H1 (cell line): ENCODE data around the gene MYH3. TPM values are rescaled to one million over a fixed set of nuclear protein-coding genes. Genes with fewer than 3 reads are reported as not detected.

Experiments
- CTCF ChIA-PET: fragments of 300-600 bp; sonication (Branson Sonifier 250); formaldehyde crosslinking; loops from one replicate; lab custom pipeline; 2021; ENCODE audit not compliant: partially characterized antibody; lab: Charles Lee
- POLR2A ChIA-PET: fragments of 300-600 bp; sonication (Branson Sonifier 250); formaldehyde crosslinking; loops from one replicate; lab custom pipeline; 2021; ENCODE audit warnings: inconsistent platforms; ENCODE audit not compliant: partially characterized antibody; lab: Charles Lee
- DNase-seq, 2 experiments: peaks; one replicate each; pipeline versions ENCODE4 v3.0.0 to v3.0.0-alpha.2; 2010 to 2022; ENCODE audit warnings: low spot score in 2 of 2, low read depth in 1 of 2, mixed read lengths in 1 of 2
- FAIRE-seq: peaks from 2 replicates; lab custom pipeline; 2011; peaks lifted over from hg19 to GRCh38; lab: Jason Lieb, UNC
- H2AFZ ChIP-seq: 2 replicates; pipeline ENCODE4 v1.8.1; 2012; ENCODE audit warnings: low read length, inconsistent platforms
- H2AK5ac ChIP-seq: 2 replicates; pipeline ENCODE4 v1.6.1; 2013; ENCODE audit warnings: low read depth, low read length
- H2BK120ac ChIP-seq: replicated peaks from 2 replicates; pipeline ENCODE3; 2013; ENCODE audit warnings: low read depth, low read length, inconsistent platforms
- H2BK12ac ChIP-seq: 2 replicates; pipeline ENCODE4 v1.6.1; 2013; ENCODE audit warnings: low read depth, low read length
- H2BK15ac ChIP-seq: 2 replicates; pipeline ENCODE4 v1.6.1; 2013; ENCODE audit warnings: low read length
- H2BK20ac ChIP-seq: 2 replicates; pipeline ENCODE4 v1.6.1; 2013; ENCODE audit warnings: low read length
- H2BK5ac ChIP-seq: 2 replicates; pipeline ENCODE4 v1.6.1; 2013; ENCODE audit warnings: low read depth, low read length
- H3K14ac ChIP-seq: 2 replicates; pipeline ENCODE4 v1.6.1; 2013; ENCODE audit warnings: inconsistent platforms; ENCODE audit not compliant: insufficient read length
- H3K18ac ChIP-seq: 2 replicates; pipeline ENCODE4 v1.6.1; 2013; ENCODE audit warnings: low read length; ENCODE audit errors: extremely low read depth
- H3K23ac ChIP-seq: 2 replicates; pipeline ENCODE4 v1.6.1; 2013; ENCODE audit warnings: inconsistent platforms; ENCODE audit not compliant: insufficient read length
- H3K23me2 ChIP-seq: 2 replicates; pipeline ENCODE4 v1.6.1; 2013; ENCODE audit warnings: low read depth, low read length
- H3K27ac ChIP-seq: 2 replicates; pipeline ENCODE4 v1.6.1; 2011; ENCODE audit warnings: low read depth, low read length, inconsistent platforms
- H3K27me3 ChIP-seq, 4 experiments: replicated peaks in 1 of 4; 1 replicate in 1 of 4; 2 replicates in 3 of 4; pipeline versions ENCODE4 v1.6.1 to v1.8.1; 2011 to 2013; ENCODE audit warnings: low read length in 3 of 4, mild to moderate bottlenecking in 3 of 4, inconsistent platforms in 2 of 4, mixed read lengths in 2 of 4, moderate library complexity in 1 of 4; ENCODE audit not compliant: control insufficient read depth in 3 of 4, insufficient read depth in 3 of 4; ENCODE audit errors: extremely low read depth in 1 of 4
- H3K36me3 ChIP-seq, 4 experiments: 2 replicates each; pipeline versions ENCODE4 v1.6.1 to v1.8.1; 2011 to 2013; ENCODE audit warnings: mild to moderate bottlenecking in 4 of 4, low read length in 3 of 4, moderate library complexity in 2 of 4, control low read depth in 1 of 4, inconsistent platforms in 1 of 4; ENCODE audit not compliant: insufficient read depth in 4 of 4, control insufficient read depth in 2 of 4
- H3K4ac ChIP-seq: replicated peaks from 2 replicates; pipeline ENCODE3; 2013; ENCODE audit warnings: low read length, low read depth, mixed read lengths, inconsistent platforms; ENCODE audit not compliant: insufficient read length
- H3K4me1 ChIP-seq, 4 experiments: replicated peaks in 1 of 4; 1 replicate in 1 of 4; 2 replicates in 3 of 4; pipeline versions ENCODE4 v1.6.1 to v1.8.1; 2011 to 2013; ENCODE audit warnings: low read length in 3 of 4, inconsistent platforms in 2 of 4, mixed read lengths in 1 of 4; ENCODE audit not compliant: insufficient read depth in 4 of 4, control insufficient read depth in 3 of 4
- H3K4me2 ChIP-seq, 2 experiments: 2 replicates each; pipeline versions ENCODE4 v1.6.1 to v1.8.1; 2011 to 2013; ENCODE audit warnings: low read depth in 2 of 2, low read length in 2 of 2, control low read depth in 1 of 2, inconsistent platforms in 1 of 2, mild to moderate bottlenecking in 1 of 2; ENCODE audit not compliant: insufficient read depth in 1 of 2
- H3K4me3 ChIP-seq, 4 experiments: fragments of 200-600, 300-600 bp in 1 of 4; sonication (generic), shearing (Covaris generic), sonication (Bioruptor Twin) in 1 of 4; 2 replicates each; pipeline versions ENCODE4 v1.5.1 to v1.8.1; 2011 to 2016; ENCODE audit warnings: low read length in 4 of 4, low read depth in 3 of 4, control low read depth in 2 of 4, inconsistent platforms in 2 of 4, mild to moderate bottlenecking in 2 of 4, mixed read lengths in 1 of 4, moderate library complexity in 1 of 4; ENCODE audit not compliant: insufficient read depth in 2 of 4; ENCODE audit errors: extremely low read depth in 1 of 4
- H3K56ac ChIP-seq: replicated peaks from 2 replicates; pipeline ENCODE3; 2013; ENCODE audit warnings: low read depth, mild to moderate bottlenecking, mixed read lengths, low read length, inconsistent platforms; ENCODE audit not compliant: insufficient read length
- H3K79me1 ChIP-seq: 2 replicates; pipeline ENCODE4 v1.6.1; 2013; ENCODE audit warnings: low read depth, low read length, control low read depth
- H3K79me2 ChIP-seq, 2 experiments: 2 replicates each; pipeline versions ENCODE4 v1.6.1 to v1.8.1; 2012 to 2013; ENCODE audit warnings: low read length in 2 of 2, mild to moderate bottlenecking in 2 of 2, inconsistent platforms in 1 of 2; ENCODE audit not compliant: insufficient read depth in 2 of 2, control insufficient read depth in 1 of 2
- H3K9ac ChIP-seq, 4 experiments: replicated peaks in 1 of 4; 1 replicate in 1 of 4; 2 replicates in 3 of 4; pipeline versions ENCODE4 v1.6.1 to v1.8.1; 2011 to 2013; ENCODE audit warnings: low read depth in 3 of 4, low read length in 3 of 4, control low read depth in 2 of 4, mild to moderate bottlenecking in 2 of 4, moderate library complexity in 2 of 4, inconsistent platforms in 1 of 4; ENCODE audit errors: extremely low read depth in 1 of 4
- H3K9me3 ChIP-seq, 2 experiments: 2 replicates each; pipeline versions ENCODE4 v1.6.1 to v1.8.1; 2012 to 2013; ENCODE audit warnings: mild to moderate bottlenecking in 2 of 2, moderate library complexity in 2 of 2, control low read depth in 1 of 2, inconsistent platforms in 1 of 2, low read depth in 1 of 2, low read length in 1 of 2, mixed read lengths in 1 of 2; ENCODE audit not compliant: insufficient read depth in 2 of 2
- H4K20me1 ChIP-seq, 2 experiments: replicated peaks in 1 of 2; 2 replicates each; pipeline versions ENCODE3 to v1.8.1; 2011 to 2013; ENCODE audit warnings: inconsistent platforms in 2 of 2, low read length in 2 of 2, mild to moderate bottlenecking in 1 of 2; ENCODE audit not compliant: insufficient read depth in 2 of 2, control insufficient read depth in 1 of 2
- H4K5ac ChIP-seq: 2 replicates; pipeline ENCODE4 v1.6.1; 2013; ENCODE audit warnings: low read length, low read depth, mixed read lengths, inconsistent platforms; ENCODE audit not compliant: insufficient read length
- H4K8ac ChIP-seq: 2 replicates; pipeline ENCODE4 v1.8.0; 2013; ENCODE audit warnings: mild to moderate bottlenecking, moderate library complexity, low read length, inconsistent platforms; ENCODE audit not compliant: insufficient read depth; ENCODE audit errors: extremely low read depth
- H4K91ac ChIP-seq: replicated peaks from 2 replicates; pipeline ENCODE3; 2013; ENCODE audit warnings: low read length, mixed read lengths, inconsistent platforms; ENCODE audit not compliant: insufficient read length
- EZH2 ChIP-seq: fragments of 200-600 bp; sonication (generic); IDR thresholded peaks from 2 replicates; pipeline ENCODE4 v1.7.1; 2012; ENCODE audit warnings: low read depth, mild to moderate bottlenecking, moderate library complexity, low read length, inconsistent platforms; ENCODE audit not compliant: severe bottlenecking
- RBBP5 ChIP-seq: IDR thresholded peaks from 2 replicates; pipeline ENCODE4 v1.7.1; 2012; ENCODE audit warnings: low read depth, mild to moderate bottlenecking, inconsistent platforms, low read length, moderate library complexity, borderline replicate concordance
- SP1 ChIP-seq: IDR thresholded peaks from 2 replicates; pipeline ENCODE4 v1.6.1; 2011; ENCODE audit warnings: low read depth, low read length
- WGBS, 2 experiments: shearing (Covaris generic) in 1 of 2; methylation state at CpG; one replicate each; pipeline versions ENCODE4 v1.1.6 to v1.1.7; 2013 to 2015; ENCODE audit warnings: low lambda C conversion rate in 2 of 2, mixed read lengths in 2 of 2, inconsistent platforms in 1 of 2, low coverage in 1 of 2, missing lambda C conversion rate in 1 of 2; ENCODE audit not compliant: insufficient replicate concordance in 2 of 2, insufficient coverage in 1 of 2, insufficient read length in 1 of 2; ENCODE audit errors: extremely low coverage in 1 of 2, missing lambda C conversion rate in 1 of 2; 5-methylcytosine and 5-hydroxymethylcytosine counted together
- polyA plus RNA-seq, 7 experiments: library from polyadenylated mRNA; depleted of rRNA in 3 of 7; stranded (reverse) in 5 of 7; unstranded in 2 of 7; fragments of >200 nt in 5 of 7; fragments of 200-250 nt in 2 of 7; gene quantifications; 1 replicate in 5 of 7; 2 replicates in 1 of 7; 4 replicates in 1 of 7; pipeline versions ENCODE4 v1.2.1 to v1.2.3, GENCODE V29; 2011 to 2013; ENCODE audit warnings: missing spikeins in 2 of 7, mixed read lengths in 2 of 7
- total RNA-seq: library from RNA; stranded (reverse); fragmentation: NEBNext Ultra II Directional; extraction: Animal tissue kit (Norgen Biotek cat#: 25700); gene quantifications from 2 replicates; pipeline ENCODE4 v1.2.1, GENCODE V29; 2021

MYH3 gene
- total and polyA plus RNA-seq, 2 of the 8 experiments (the other 6 are each of a cell fraction or from before 2014, with no cell fraction given), result 0.65 to 1.8 TPM

DNA sequence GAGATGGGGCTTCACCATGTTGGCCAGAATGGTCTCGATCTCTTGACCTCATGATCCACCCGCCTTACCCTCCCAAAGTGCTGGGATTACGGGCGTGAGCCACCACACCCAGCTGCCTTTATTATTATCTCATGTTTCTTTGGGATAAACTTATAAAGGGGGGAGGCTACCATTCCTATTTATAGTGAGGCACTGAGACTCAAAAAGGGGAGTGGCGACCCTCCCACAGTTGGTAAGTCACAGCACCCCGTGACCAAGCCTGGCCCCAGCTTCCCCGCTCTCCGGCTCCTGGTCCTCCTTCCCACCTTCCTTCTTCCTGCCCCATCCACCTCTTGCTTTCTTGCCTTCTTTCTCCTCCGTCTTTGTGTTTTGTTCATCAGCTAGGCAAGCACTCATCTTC, 5.2 kb downstream of the MYH3 start:
- Histone ChIP-seq H3K27me3 (no peaks in the 10 kb centered on the region), H2BK20ac (no peak overlapping the region), H2BK12ac (no peak overlapping the region), H3K9me3 (no peaks in the 10 kb centered on the region), H3K79me1 (no peaks in the 10 kb centered on the region), H3K36me3 (no peaks in the 10 kb centered on the region), H2BK5ac (no peak overlapping the region), H3K9ac (no peak overlapping the region), H4K20me1 (no peaks in the 10 kb centered on the region), H3K23ac (no peak overlapping the region), H3K18ac (no peak overlapping the region), H3K4me2 (no peak overlapping the region), H2AFZ (no peak overlapping the region), H4K91ac (no peak overlapping the region), H2AK5ac (no peak overlapping the region), H3K56ac (no peak overlapping the region), H3K14ac (no peak overlapping the region), H4K8ac (no peak overlapping the region), H3K23me2 (no peaks in the 10 kb centered on the region), H3K27ac (no peak overlapping the region), H3K4me1 (no peaks in the 10 kb centered on the region), H4K5ac (no peak overlapping the region), H2BK120ac (no peak overlapping the region), H3K4me3 (no peak overlapping the region), H3K4ac (no peak overlapping the region), H2BK15ac (no peak overlapping the region), H3K79me2 (no peaks in the 10 kb centered on the region)
- POLR2A ChIA-PET, result no interaction called here
- no peak for FAIRE-seq
- DNase-seq, result no peak
- CTCF ChIA-PET, result interaction anchor here (1.5 kb wide), 1 partner anchor 12 kb away, joined by 6 read pairs; no protein-coding TSS in a partner anchor
- WGBS, 2 experiments, result 74% methylated on average over 9 of the region's 9 CpGs; no CpG with 5 or more reads in 1 of the 2 experiments
- TF ChIP-seq EZH2 (no peak), RBBP5 (no peak), SP1 (no peak)
